HEK293 (cell line): ENCODE data around the gene NFATC3.

Experiments
- CTCF ChIA-PET: fragments of 350-600 bp; formaldehyde crosslinking; extraction: SDS; loops from one replicate; lab custom pipeline; 2021; ENCODE audit warnings: antibody characterized with exemption; lab: Yijun Ruan, JAX
- POLR2A ChIA-PET: fragments of 300-600 bp; formaldehyde crosslinking; extraction: SDS; loops from one replicate; lab custom pipeline; 2020; ENCODE audit warnings: antibody characterized with exemption, inconsistent platforms; lab: Yijun Ruan, JAX
- H3K27ac ChIP-seq: fragments of 200-500 bp; sonication (Bioruptor generic); 2 replicates; pipeline ENCODE4 v1.5.1; 2014; ENCODE audit warnings: low read depth, low read length, control low read depth, inconsistent platforms; ENCODE audit errors: extremely low read depth
- H3K36me3 ChIP-seq, 2 experiments: fragments of 200-500 bp in 1 of 2; sonication (Bioruptor generic) in 1 of 2; 1 replicate in 1 of 2; 2 replicates in 1 of 2; pipeline ENCODE4 v1.5.1; 2014 to 2017; ENCODE audit warnings: inconsistent platforms in 2 of 2, low read length in 2 of 2; ENCODE audit not compliant: control insufficient read depth in 2 of 2, insufficient read depth in 1 of 2
- H3K4me1 ChIP-seq: fragments of 200-500 bp; sonication (Bioruptor generic); 2 replicates; pipeline ENCODE4 v1.5.1; 2014; ENCODE audit warnings: mild to moderate bottlenecking, low read length, inconsistent platforms; ENCODE audit not compliant: control insufficient read depth, insufficient read depth
- H3K4me3 ChIP-seq: 2 replicates; pipeline ENCODE4 v1.5.1; 2011; ENCODE audit warnings: low read depth, mild to moderate bottlenecking, control low read depth, low read length, moderate library complexity
- H3K9me3 ChIP-seq: fragments of 200-500 bp; sonication (Bioruptor generic); 2 replicates; pipeline ENCODE4 v1.5.1; 2014; ENCODE audit warnings: low read depth, low read length, inconsistent platforms; ENCODE audit not compliant: control insufficient read depth, insufficient read depth
- GFI1B ChIP-seq: fragments of 450-650 bp; formaldehyde crosslinking; IDR thresholded peaks from 2 replicates; pipeline ENCODE4 v1.5.1; 2016; ENCODE audit warnings: missing biosample characterization, missing genetic modification characterization
- HOXA7 ChIP-seq: sonication (generic); formaldehyde crosslinking; IDR thresholded peaks from 2 replicates; pipeline ENCODE4 v1.8.1; 2022; ENCODE audit warnings: missing genetic modification reagents, borderline replicate concordance
- MEIS1 ChIP-seq: sonication (generic); formaldehyde crosslinking; IDR thresholded peaks from 2 replicates; pipeline ENCODE4 v1.8.1; 2022; ENCODE audit warnings: missing genetic modification reagents, mild to moderate bottlenecking, borderline replicate concordance
- SALL2 ChIP-seq: fragments of 450-650 bp; formaldehyde crosslinking; IDR thresholded peaks from 2 replicates; pipeline ENCODE4 v1.5.0; 2017; ENCODE audit warnings: missing biosample characterization, mild to moderate bottlenecking, missing genetic modification characterization, borderline replicate concordance
- TCF7L2 ChIP-seq: IDR thresholded peaks from 2 replicates; pipeline ENCODE4 v1.6.1; 2011; ENCODE audit warnings: low read depth, mild to moderate bottlenecking, inconsistent platforms, low read length, moderate library complexity, borderline replicate concordance
- ZBTB8A ChIP-seq: fragments of 450-650 bp; formaldehyde crosslinking; IDR thresholded peaks from 2 replicates; pipeline ENCODE4 v1.5.1; 2016; ENCODE audit warnings: missing biosample characterization, missing genetic modification characterization
- ZFHX2 ChIP-seq: fragments of 450-650 bp; formaldehyde crosslinking; conservative IDR thresholded peaks from 2 replicates; pipeline ENCODE4 v1.5.1; 2016; ENCODE audit warnings: missing biosample characterization, missing genetic modification characterization
- ZFP41 ChIP-seq: fragments of 450-650 bp; formaldehyde crosslinking; IDR thresholded peaks from 2 replicates; pipeline ENCODE4 v1.5.1; 2016; ENCODE audit warnings: missing biosample characterization, missing genetic modification characterization, borderline replicate concordance
- ZNF140 ChIP-seq: fragments of 450-650 bp; formaldehyde crosslinking; IDR thresholded peaks from 2 replicates; pipeline ENCODE4 v1.5.1; 2016; ENCODE audit warnings: missing biosample characterization, missing genetic modification characterization
- ZNF16 ChIP-seq: fragments of 450-650 bp; formaldehyde crosslinking; IDR thresholded peaks from 2 replicates; pipeline ENCODE4 v1.5.1; 2016; ENCODE audit warnings: low read depth, missing biosample characterization, missing genetic modification characterization
- ZNF2 ChIP-seq: fragments of 450-650 bp; formaldehyde crosslinking; IDR thresholded peaks from 2 replicates; pipeline ENCODE4 v1.5.1; 2016; ENCODE audit warnings: missing biosample characterization, missing genetic modification characterization
- ZNF350 ChIP-seq: fragments of 450-650 bp; formaldehyde crosslinking; IDR thresholded peaks from 2 replicates; pipeline ENCODE4 v1.5.0; 2017; ENCODE audit warnings: missing biosample characterization, mild to moderate bottlenecking, missing genetic modification characterization
- ZNF426 ChIP-seq: fragments of 450-650 bp; formaldehyde crosslinking; IDR thresholded peaks from 2 replicates; pipeline ENCODE4 v1.5.1; 2017; ENCODE audit warnings: missing biosample characterization, missing genetic modification characterization, mild to moderate bottlenecking, inconsistent platforms, moderate library complexity
- ZNF433 ChIP-seq: fragments of 450-650 bp; formaldehyde crosslinking; IDR thresholded peaks from 2 replicates; pipeline ENCODE4 v1.5.1; 2016; ENCODE audit warnings: missing biosample characterization, missing genetic modification characterization, low read depth
- ZNF544 ChIP-seq: fragments of 450-650 bp; formaldehyde crosslinking; IDR thresholded peaks from 2 replicates; pipeline ENCODE4 v1.5.0; 2017; ENCODE audit warnings: missing biosample characterization, missing genetic modification characterization
- ZNF585B ChIP-seq: fragments of 450-650 bp; formaldehyde crosslinking; IDR thresholded peaks from 2 replicates; pipeline ENCODE4 v1.5.1; 2016; ENCODE audit warnings: missing biosample characterization, missing genetic modification characterization
- ZNF658 ChIP-seq: fragments of 450-650 bp; formaldehyde crosslinking; IDR thresholded peaks from 2 replicates; pipeline ENCODE4; 2016; ENCODE audit warnings: missing biosample characterization, missing genetic modification characterization
- ZNF791 ChIP-seq: fragments of 450-650 bp; formaldehyde crosslinking; IDR thresholded peaks from 2 replicates; pipeline ENCODE4 v1.5.1; 2016; ENCODE audit warnings: missing biosample characterization, missing genetic modification characterization
- ZNF830 ChIP-seq: fragments of 450-650 bp; IDR thresholded peaks from 2 replicates; pipeline ENCODE4 v1.5.0; 2018; ENCODE audit warnings: missing biosample characterization, missing genetic modification characterization, low read depth, mild to moderate bottlenecking, moderate library complexity
- ZNF843 ChIP-seq: fragments of 450-650 bp; formaldehyde crosslinking; IDR thresholded peaks from 2 replicates; pipeline ENCODE4 v1.5.1; 2016; ENCODE audit warnings: missing biosample characterization, missing genetic modification characterization
- ZSCAN30 ChIP-seq: fragments of 450-650 bp; IDR thresholded peaks from 2 replicates; pipeline ENCODE4 v1.5.1; 2018; ENCODE audit warnings: missing biosample characterization, mild to moderate bottlenecking, missing genetic modification characterization, moderate library complexity
- TF ChIP-seq, protein P1 (sequence below): fragments of 450-650 bp; formaldehyde crosslinking; IDR thresholded peaks from 2 replicates; pipeline ENCODE4 v1.5.1; 2016; ENCODE audit warnings: missing biosample characterization, missing genetic modification characterization
- TF ChIP-seq, protein P2 (sequence below): fragments of 450-650 bp; formaldehyde crosslinking; optimal IDR thresholded peaks from 2 replicates; pipeline ENCODE3; 2016; ENCODE audit warnings: missing biosample characterization, mild to moderate bottlenecking, missing genetic modification characterization
- TF ChIP-seq, protein P3 (sequence below): sonication (generic); formaldehyde crosslinking; IDR thresholded peaks from 2 replicates; pipeline ENCODE4 v1.8.1; 2022; ENCODE audit warnings: mild to moderate bottlenecking, moderate library complexity, missing genetic modification reagents
- TF ChIP-seq, protein P4 (sequence below): fragments of 450-650 bp; IDR thresholded peaks from 2 replicates; pipeline ENCODE4 v1.5.1; 2018; ENCODE audit warnings: missing biosample characterization, missing genetic modification characterization
- TF ChIP-seq, protein P5 (sequence below): fragments of 450-650 bp; formaldehyde crosslinking; IDR thresholded peaks from 2 replicates; pipeline ENCODE4 v1.5.1; 2016; ENCODE audit warnings: missing biosample characterization, missing genetic modification characterization

Gene NFATC3

DNA sequence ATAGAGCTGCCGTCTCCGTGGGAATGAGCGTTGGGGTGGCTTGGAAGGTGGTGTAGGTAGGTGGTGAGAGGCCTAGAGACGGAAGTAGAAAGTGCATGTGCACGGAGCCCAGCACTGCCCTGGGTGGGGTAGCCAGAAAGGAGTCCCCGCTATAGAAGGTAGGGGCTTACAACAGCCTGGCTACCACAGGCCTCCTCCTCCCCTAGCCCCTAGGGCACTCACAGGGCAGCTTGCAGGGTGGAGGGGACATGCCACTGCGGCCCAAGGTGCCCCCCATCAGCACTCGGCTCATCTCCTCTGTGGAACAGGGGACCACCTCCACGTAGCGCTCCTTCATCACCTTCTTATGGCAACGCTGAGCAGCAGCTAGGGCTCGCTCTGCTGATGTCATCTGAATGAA lies 145.8 kb downstream of the NFATC3 start (continued):
- TF ChIP-seq ZNF585B (tag by site-specific recombination) (no peak), ZNF2 (tag by site-specific recombination) (no peak), ZNF426 (tag by site-specific recombination) (no peak), ZFHX2 (no peak), ZNF433 (tag by site-specific recombination) (no peak), ZNF791 (tag by site-specific recombination) (no peak), ZFP41 (tag by site-specific recombination) (no peak)
- TF ChIP-seq, protein P1, sequence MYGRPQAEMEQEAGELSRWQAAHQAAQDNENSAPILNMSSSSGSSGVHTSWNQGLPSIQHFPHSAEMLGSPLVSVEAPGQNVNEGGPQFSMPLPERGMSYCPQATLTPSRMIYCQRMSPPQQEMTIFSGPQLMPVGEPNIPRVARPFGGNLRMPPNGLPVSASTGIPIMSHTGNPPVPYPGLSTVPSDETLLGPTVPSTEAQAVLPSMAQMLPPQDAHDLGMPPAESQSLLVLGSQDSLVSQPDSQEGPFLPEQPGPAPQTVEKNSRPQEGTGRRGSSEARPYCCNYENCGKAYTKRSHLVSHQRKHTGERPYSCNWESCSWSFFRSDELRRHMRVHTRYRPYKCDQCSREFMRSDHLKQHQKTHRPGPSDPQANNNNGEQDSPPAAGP (tag by site-specific recombination): no peak
- TF ChIP-seq, protein P2, sequence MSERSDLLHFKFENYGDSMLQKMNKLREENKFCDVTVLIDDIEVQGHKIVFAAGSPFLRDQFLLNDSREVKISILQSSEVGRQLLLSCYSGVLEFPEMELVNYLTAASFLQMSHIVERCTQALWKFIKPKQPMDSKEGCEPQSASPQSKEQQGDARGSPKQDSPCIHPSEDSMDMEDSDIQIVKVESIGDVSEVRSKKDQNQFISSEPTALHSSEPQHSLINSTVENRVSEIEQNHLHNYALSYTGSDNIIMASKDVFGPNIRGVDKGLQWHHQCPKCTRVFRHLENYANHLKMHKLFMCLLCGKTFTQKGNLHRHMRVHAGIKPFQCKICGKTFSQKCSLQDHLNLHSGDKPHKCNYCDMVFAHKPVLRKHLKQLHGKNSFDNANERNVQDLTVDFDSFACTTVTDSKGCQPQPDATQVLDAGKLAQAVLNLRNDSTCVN (tag by site-specific recombination): no peak
- TF ChIP-seq, protein P3, sequence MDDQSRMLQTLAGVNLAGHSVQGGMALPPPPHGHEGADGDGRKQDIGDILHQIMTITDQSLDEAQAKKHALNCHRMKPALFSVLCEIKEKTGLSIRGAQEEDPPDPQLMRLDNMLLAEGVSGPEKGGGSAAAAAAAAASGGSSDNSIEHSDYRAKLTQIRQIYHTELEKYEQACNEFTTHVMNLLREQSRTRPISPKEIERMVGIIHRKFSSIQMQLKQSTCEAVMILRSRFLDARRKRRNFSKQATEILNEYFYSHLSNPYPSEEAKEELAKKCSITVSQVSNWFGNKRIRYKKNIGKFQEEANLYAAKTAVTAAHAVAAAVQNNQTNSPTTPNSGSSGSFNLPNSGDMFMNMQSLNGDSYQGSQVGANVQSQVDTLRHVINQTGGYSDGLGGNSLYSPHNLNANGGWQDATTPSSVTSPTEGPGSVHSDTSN (CRISPR knock-in tag): no peak

DNA sequence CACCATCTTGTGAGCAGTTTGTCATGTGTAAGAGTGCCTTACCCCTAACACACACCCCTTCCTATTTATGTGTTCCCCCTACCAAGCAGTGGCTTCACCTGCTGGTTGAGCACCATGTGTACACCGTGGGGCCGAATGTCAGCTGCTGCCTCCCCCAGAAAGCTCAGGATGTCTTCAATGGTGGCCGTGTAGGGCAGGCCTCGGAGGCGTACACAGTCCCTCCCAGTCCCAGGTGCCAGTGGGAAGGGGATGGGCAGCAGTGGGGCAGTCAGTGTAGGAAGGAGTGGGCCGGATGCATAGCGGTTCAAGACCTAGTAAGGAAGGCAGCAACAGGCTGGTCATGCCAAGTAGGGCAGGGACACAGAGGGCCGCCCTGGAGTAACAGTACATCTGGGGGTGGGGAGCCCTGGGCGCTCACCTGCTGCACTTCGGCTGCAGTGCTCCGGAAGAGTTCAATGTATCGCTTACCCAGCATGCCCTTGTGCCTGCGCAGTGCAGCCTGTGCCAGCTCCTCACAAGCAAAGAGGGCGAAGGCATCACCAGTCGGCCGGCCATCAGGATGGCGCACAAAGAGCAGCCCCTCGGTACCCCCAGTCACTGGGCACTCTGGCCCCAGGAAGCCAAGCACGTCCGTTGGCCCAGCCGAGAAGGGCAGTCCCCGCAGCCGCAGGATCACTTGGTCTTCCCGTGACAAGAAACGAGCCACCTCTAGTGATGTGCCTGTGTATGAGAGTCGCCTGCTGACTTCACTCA lies 146.4 kb downstream of the NFATC3 start:
- Histone ChIP-seq H3K4me1 (peaks cover 2% of the 10 kb centered on the region; the same call in 1 of the 2 replicates), H3K27ac (no peak overlapping the region), H3K36me3 (peaks cover 0 to 56% of the 10 kb centered on the region in 2 experiments; a peak in 1 of 3 replicates), H3K9me3 (no peaks in the 10 kb centered on the region), H3K4me3 (no peak overlapping the region)
- POLR2A ChIA-PET: no interaction called here
- TF ChIP-seq ZSCAN30 (tag by site-specific recombination) (no peak), ZNF843 (tag by site-specific recombination) (no peak), ZBTB8A (no peak), ZNF426 (tag by site-specific recombination) (no peak), ZNF16 (tag by site-specific recombination) (no peak), ZNF140 (tag by site-specific recombination) (no peak), SALL2 (tag by site-specific recombination) (no peak), GFI1B (no peak), ZNF350 (tag by site-specific recombination) (no peak), ZNF830 (no peak), MEIS1 (CRISPR knock-in tag) (no peak), TCF7L2 (no peak), ZNF544 (tag by site-specific recombination) (no peak), HOXA7 (no peak), ZNF658 (tag by site-specific recombination) (no peak)
- TF ChIP-seq, protein P2 (tag by site-specific recombination): no peak
- TF ChIP-seq, protein P4, sequence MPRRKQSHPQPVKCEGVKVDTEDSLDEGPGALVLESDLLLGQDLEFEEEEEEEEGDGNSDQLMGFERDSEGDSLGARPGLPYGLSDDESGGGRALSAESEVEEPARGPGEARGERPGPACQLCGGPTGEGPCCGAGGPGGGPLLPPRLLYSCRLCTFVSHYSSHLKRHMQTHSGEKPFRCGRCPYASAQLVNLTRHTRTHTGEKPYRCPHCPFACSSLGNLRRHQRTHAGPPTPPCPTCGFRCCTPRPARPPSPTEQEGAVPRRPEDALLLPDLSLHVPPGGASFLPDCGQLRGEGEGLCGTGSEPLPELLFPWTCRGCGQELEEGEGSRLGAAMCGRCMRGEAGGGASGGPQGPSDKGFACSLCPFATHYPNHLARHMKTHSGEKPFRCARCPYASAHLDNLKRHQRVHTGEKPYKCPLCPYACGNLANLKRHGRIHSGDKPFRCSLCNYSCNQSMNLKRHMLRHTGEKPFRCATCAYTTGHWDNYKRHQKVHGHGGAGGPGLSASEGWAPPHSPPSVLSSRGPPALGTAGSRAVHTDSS: no peak
- TF ChIP-seq, protein P5, sequence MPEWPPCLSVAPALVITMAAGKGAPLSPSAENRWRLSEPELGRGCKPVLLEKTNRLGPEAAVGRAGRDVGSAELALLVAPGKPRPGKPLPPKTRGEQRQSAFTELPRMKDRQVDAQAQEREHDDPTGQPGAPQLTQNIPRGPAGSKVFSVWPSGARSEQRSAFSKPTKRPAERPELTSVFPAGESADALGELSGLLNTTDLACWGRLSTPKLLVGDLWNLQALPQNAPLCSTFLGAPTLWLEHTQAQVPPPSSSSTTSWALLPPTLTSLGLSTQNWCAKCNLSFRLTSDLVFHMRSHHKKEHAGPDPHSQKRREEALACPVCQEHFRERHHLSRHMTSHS (tag by site-specific recombination): no peak
- CTCF ChIA-PET: interaction anchor here (1.7 kb wide), 1 partner anchor 144 kb away, joined by 4 read pairs; no protein-coding TSS in a partner anchor
